HEK293 (cell line): Measurements from ENCODE around the gene LPGAT1.

Experiments
- CTCF ChIP-seq: fragments of 450-650 bp; formaldehyde crosslinking; IDR thresholded peaks from 2 replicates; pipeline ENCODE4 v1.5.1; 2016; ENCODE audit warnings: missing biosample characterization, missing genetic modification characterization
- EGR2 ChIP-seq: fragments of 450-650 bp; formaldehyde crosslinking; IDR thresholded peaks from 2 replicates; pipeline ENCODE4 v1.5.1; 2016; ENCODE audit warnings: low read depth, missing biosample characterization, missing genetic modification characterization
- KLF16 ChIP-seq: fragments of 450-650 bp; formaldehyde crosslinking; IDR thresholded peaks from 2 replicates; pipeline ENCODE4 v1.5.1; 2017; ENCODE audit warnings: missing biosample characterization, missing genetic modification characterization
- PRDM2 ChIP-seq: fragments of 450-650 bp; formaldehyde crosslinking; IDR thresholded peaks from 2 replicates; pipeline ENCODE4 v1.5.1; 2016; ENCODE audit warnings: missing biosample characterization, missing genetic modification characterization, borderline replicate concordance
- REST ChIP-seq: fragments of 450-650 bp; formaldehyde crosslinking; IDR thresholded peaks from 2 replicates; pipeline ENCODE4 v1.5.1; 2016; ENCODE audit warnings: missing biosample characterization, missing genetic modification characterization
- SETDB1 ChIP-seq: IDR thresholded peaks from one replicate; pipeline ENCODE4 v1.6.1; 2017; ENCODE audit warnings: mild to moderate bottlenecking, low read length, moderate library complexity, mixed read lengths; ENCODE audit not compliant: insufficient read length
- TCF7L2 ChIP-seq: IDR thresholded peaks from 2 replicates; pipeline ENCODE4 v1.6.1; 2011; ENCODE audit warnings: low read depth, mild to moderate bottlenecking, inconsistent platforms, low read length, moderate library complexity, borderline replicate concordance
- YY1 ChIP-seq: fragments of 450-650 bp; formaldehyde crosslinking; IDR thresholded peaks from 2 replicates; pipeline ENCODE4 v1.5.1; 2018; ENCODE audit warnings: missing biosample characterization, missing genetic modification characterization
- ZBTB7A ChIP-seq: fragments of 450-650 bp; formaldehyde crosslinking; IDR thresholded peaks from 2 replicates; pipeline ENCODE4 v1.5.1; 2016; ENCODE audit warnings: low read depth, missing biosample characterization, missing genetic modification characterization
- ZBTB8A ChIP-seq: fragments of 450-650 bp; formaldehyde crosslinking; IDR thresholded peaks from 2 replicates; pipeline ENCODE4 v1.5.1; 2016; ENCODE audit warnings: missing biosample characterization, missing genetic modification characterization
- ZNF274 ChIP-seq, 2 experiments: fragments of 200-500 bp in 1 of 2; fragments of 450-650 bp in 1 of 2; sonication (Bioruptor generic) in 1 of 2; formaldehyde crosslinking in 1 of 2; IDR thresholded peaks; 2 replicates each; pipeline versions ENCODE4 v1.5.1 to v1.6.1; 2014 to 2016; ENCODE audit warnings: borderline replicate concordance in 1 of 2, inconsistent platforms in 1 of 2, low read length in 1 of 2, missing biosample characterization in 1 of 2, missing genetic modification characterization in 1 of 2
- ZNF280D ChIP-seq: fragments of 450-650 bp; formaldehyde crosslinking; IDR thresholded peaks from 2 replicates; pipeline ENCODE4 v1.5.1; 2016; ENCODE audit warnings: missing biosample characterization, missing genetic modification characterization
- ZNF501 ChIP-seq: fragments of 450-650 bp; formaldehyde crosslinking; IDR thresholded peaks from 2 replicates; pipeline ENCODE4 v1.5.1; 2016; ENCODE audit warnings: missing biosample characterization, missing genetic modification characterization
- ZNF530 ChIP-seq: fragments of 450-650 bp; formaldehyde crosslinking; IDR thresholded peaks from 2 replicates; pipeline ENCODE4 v1.5.1; 2016; ENCODE audit warnings: low read depth, missing biosample characterization, missing genetic modification characterization

GRCh38 chr1:211830328-211831142 is at the start of gene LPGAT1:
- TF ChIP-seq CTCF (tag by site-specific recombination) = peak; percentile 38; the same call in 1 of the 2 replicates
- TF ChIP-seq PRDM2 (tag by site-specific recombination) = no peak
- TF ChIP-seq ZNF501 (tag by site-specific recombination) = no peak
- peak; percentile 78 for TF ChIP-seq ZBTB8A (tag by site-specific recombination)
- TF ChIP-seq REST (tag by site-specific recombination) = no peak
- TF ChIP-seq SETDB1 = no peak
- TF ChIP-seq ZNF280D (tag by site-specific recombination) = no peak
- no peak for TF ChIP-seq TCF7L2
- no peak for TF ChIP-seq EGR2 (tag by site-specific recombination)
- no peak for TF ChIP-seq ZNF274 (IDR thresholded peaks at IDR 0.05; ENCODE audit: low read length)
- TF ChIP-seq ZNF274 (tag by site-specific recombination; IDR thresholded peaks at IDR 0.05; ENCODE audit: borderline replicate concordance) = no peak
- no peak for TF ChIP-seq KLF16 (tag by site-specific recombination)
- TF ChIP-seq ZBTB7A (tag by site-specific recombination) = peak; percentile 48; the same call in 1 of the 2 replicates
- TF ChIP-seq ZNF530 (tag by site-specific recombination) = no peak
- TF ChIP-seq YY1 (tag by site-specific recombination) = no peak
